ENCODE measurements around the gene SMC2. TPM values are rescaled to one million over a fixed set of nuclear protein-coding genes. Genes with fewer than 3 reads are reported as not detected.

The SMC2 gene
- total RNA-seq, 4 donors from 2014 or later = 2.5 to 6.2 (median 4.6) TPM

- ATAC-seq = no peak
- no peak for TF ChIP-seq POLR2A (IDR thresholded peaks at IDR 0.05)
- no peak for TF ChIP-seq CTCF (IDR thresholded peaks at IDR 0.05 in 4 of 5, conservative IDR thresholded peaks at IDR 0.05 in 1 of 5)
These were observed 5.7 kb upstream of the SMC2 start for GRCh38 chr9:104088416-104088815.

GRCh38 chr9:104090578-104090977 is 3.5 kb upstream of the SMC2 start:
- no peaks in the 10 kb centered on the region for H3K9me3 ChIP-seq
- no peak overlapping the region for H3K27ac ChIP-seq
- intact Hi-C loops (cut with DNase I; ENCODE audit: low total_unique reads) = loop anchor here (5.0 kb wide), 1 partner anchor 657 kb away; the partner anchor contains the start of gene NIPSNAP3A
- DNase-seq (no peak), ATAC-seq (no peak)
- TF ChIP-seq CTCF (IDR thresholded peaks at IDR 0.05 in 4 of 5, conservative IDR thresholded peaks at IDR 0.05 in 1 of 5) = no peak
- no peak for TF ChIP-seq POLR2A (IDR thresholded peaks at IDR 0.05)
- H3K4me3 ChIP-seq = no peak overlapping the region
- peaks cover 24 to 28% of the 10 kb centered on the region in 2 donors for H3K4me1 ChIP-seq
- H3K27me3 ChIP-seq = no peaks in the 10 kb centered on the region
- in situ Hi-C loops (cut with MboI; ENCODE audit: low sequenced_read_pairs in 4 of 4) = no loop called here
- no peaks in the 10 kb centered on the region for H3K36me3 ChIP-seq

More at GRCh38 chr9:104088416-104088815, 5.7 kb upstream of the SMC2 start:
- Histone ChIP-seq H3K36me3 (no peaks in the 10 kb centered on the region), H3K4me3 (no peak overlapping the region), H3K9me3 (no peaks in the 10 kb centered on the region), H3K27me3 (no peaks in the 10 kb centered on the region), H3K4me1 (peaks cover 15 to 19% of the 10 kb centered on the region in 2 donors), H3K27ac (no peak overlapping the region)
- in situ Hi-C loops (cut with MboI; ENCODE audit: low sequenced_read_pairs in 4 of 4) (no loop called here), intact Hi-C loops (cut with DNase I; ENCODE audit: low total_unique reads) (no loop called here)
- DNase-seq = no peak

GRCh38 chr9:104091116-104091515 is 3.0 kb upstream of the SMC2 start:
- H3K27me3 ChIP-seq = no peaks in the 10 kb centered on the region
- intact Hi-C loops (cut with DNase I; ENCODE audit: low total_unique reads) (loop anchor here (5.0 kb wide), 1 partner anchor 656 kb away; the partner anchor contains the start of gene NIPSNAP3A), in situ Hi-C loops (cut with MboI; ENCODE audit: low sequenced_read_pairs in 4 of 4) (no loop called here)
- H3K4me3 ChIP-seq = peak overlapping the region in 1 of 4 donors; percentile 8
- H3K9me3 ChIP-seq = no peaks in the 10 kb centered on the region
- peak overlapping the region in 1 of 4 donors; percentile 49 for H3K27ac ChIP-seq
- no peak for TF ChIP-seq POLR2A (IDR thresholded peaks at IDR 0.05)
- no peak for TF ChIP-seq CTCF (IDR thresholded peaks at IDR 0.05 in 4 of 5, conservative IDR thresholded peaks at IDR 0.05 in 1 of 5)
- no peaks in the 10 kb centered on the region for H3K36me3 ChIP-seq
- no peak for ATAC-seq
- H3K4me1 ChIP-seq = peaks cover 28% of the 10 kb centered on the region in 2 donors
- no peak for DNase-seq

- H3K9me3 ChIP-seq = no peaks in the 10 kb centered on the region
- peak overlapping the region in 1 of 4 donors; percentile 98 for H3K27ac ChIP-seq
- DNase-seq (peak; percentile 11 to 33), ATAC-seq (peak in 1 of 2 donors; percentile 18)
- H3K27me3 ChIP-seq = no peaks in the 10 kb centered on the region
- TF ChIP-seq POLR2A (IDR thresholded peaks at IDR 0.05) (no peak), CTCF (IDR thresholded peaks at IDR 0.05 in 4 of 5, conservative IDR thresholded peaks at IDR 0.05 in 1 of 5) (peak in 2 of 5 experiments; percentile 25 to 32)
- in situ Hi-C loops (cut with MboI; ENCODE audit: low sequenced_read_pairs in 4 of 4) = no loop called here
- H3K4me3 ChIP-seq = peak overlapping the region in 1 of 4 donors; percentile 8
- H3K4me1 ChIP-seq = peaks cover 28% of the 10 kb centered on the region in 2 donors
- intact Hi-C loops (cut with DNase I; ENCODE audit: low total_unique reads) = loop anchor here (5.0 kb wide), 1 partner anchor 656 kb away; the partner anchor contains the start of gene NIPSNAP3A
- no peaks in the 10 kb centered on the region for H3K36me3 ChIP-seq
These were observed 2.4 kb upstream of the SMC2 start for GRCh38 chr9:104091708-104092107.
